Iris pigment epithelial cell (primary cell): ENCODE measurements around the gene TSGA10.
A peak's percentile ranks its signal among the peaks of the same experiment; 100 is the strongest.
"Not testable (repeated sequence)": the region's sequence is repeated elsewhere in the genome, so short reads cannot be mapped to it uniquely, and the experiment has no call there.

ENCODE experiments used
- DNase-seq: peaks from one replicate; pipeline ENCODE4 v3.0.0-alpha.2; 2011; ENCODE audit warnings: low read depth

Gene TSGA10

GRCh38 chr2:99154643-99155536 is at the start of gene TSGA10, which contains the start of gene LIPT1:
TSS of gene TSGA10 (minus strand) at chr2:99154942. CDS start at chr2:99109439, 45,503 bp downstream.
TSS of gene LIPT1 (plus strand) at chr2:99154967. CDS start at chr2:99161958, 6,991 bp downstream.
- DNase-seq, result peak; percentile 92

DNA sequence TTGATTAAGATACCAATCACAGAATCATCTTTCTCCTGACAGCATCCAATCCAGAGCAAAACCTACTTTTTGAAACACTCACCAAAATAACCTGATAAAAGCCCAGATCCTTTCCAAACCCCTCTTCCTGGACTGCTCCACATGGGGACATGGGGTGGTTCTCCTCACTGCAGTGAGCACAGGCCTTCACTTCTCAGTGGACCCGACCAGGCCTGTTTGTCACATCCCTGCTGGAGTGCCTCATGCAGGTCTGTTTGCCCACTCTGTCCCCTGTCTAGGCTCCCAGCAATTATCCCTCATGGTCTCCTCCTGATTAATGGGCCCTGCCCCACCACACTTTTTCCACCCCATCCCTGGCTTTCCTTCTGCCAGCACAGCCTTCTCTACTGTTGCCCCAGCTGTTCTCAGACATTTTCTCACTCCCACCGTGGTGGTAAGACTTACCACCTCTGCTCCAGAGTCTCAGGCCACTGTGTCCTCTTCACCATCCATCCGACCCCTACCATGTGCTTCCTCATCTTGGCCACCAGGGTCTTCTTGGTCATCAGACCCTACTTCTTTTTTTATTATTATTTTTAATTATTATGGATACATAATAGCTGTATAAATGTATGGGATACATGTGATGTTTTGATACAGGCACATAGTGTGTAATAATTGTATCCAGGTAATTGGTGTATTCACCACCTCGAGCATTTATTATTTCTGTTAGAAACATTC is 47.4 kb upstream of the TSGA10 start:
- no peak for DNase-seq

DNA sequence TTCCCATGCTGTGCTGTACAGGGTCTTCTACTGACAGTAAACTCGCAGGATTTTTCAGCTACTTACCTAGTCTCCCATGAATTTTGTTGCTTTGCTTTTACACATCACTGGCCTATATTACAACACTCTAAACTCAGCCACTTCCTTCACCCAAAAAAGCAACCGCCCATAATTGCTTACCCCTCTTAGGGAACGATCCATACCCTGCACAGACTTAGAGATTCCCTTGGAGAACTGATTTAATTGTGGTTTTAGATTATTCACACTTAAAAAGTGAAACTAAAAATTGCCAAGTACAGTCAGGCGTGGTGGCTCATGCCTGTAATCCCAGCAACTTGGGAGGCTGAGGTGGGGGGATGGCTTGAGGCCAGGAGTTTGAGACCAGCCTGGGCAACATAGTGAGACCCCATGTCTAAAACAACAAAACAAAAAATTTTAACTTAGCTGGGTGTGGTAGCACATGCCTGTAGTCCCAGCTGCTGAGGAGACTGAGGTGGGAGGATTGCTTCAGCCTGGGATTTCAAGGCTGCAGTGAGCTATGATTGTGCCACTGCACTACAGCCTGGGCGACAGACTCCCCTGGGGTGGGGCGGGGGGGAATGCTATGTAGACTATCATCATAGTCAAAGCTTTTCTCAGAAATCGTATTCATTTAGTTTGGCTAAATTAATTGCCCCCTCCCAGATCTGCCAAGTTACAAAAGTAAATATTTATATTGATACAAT is 45.5 kb upstream of the TSGA10 start:
- no peak for DNase-seq

DNA sequence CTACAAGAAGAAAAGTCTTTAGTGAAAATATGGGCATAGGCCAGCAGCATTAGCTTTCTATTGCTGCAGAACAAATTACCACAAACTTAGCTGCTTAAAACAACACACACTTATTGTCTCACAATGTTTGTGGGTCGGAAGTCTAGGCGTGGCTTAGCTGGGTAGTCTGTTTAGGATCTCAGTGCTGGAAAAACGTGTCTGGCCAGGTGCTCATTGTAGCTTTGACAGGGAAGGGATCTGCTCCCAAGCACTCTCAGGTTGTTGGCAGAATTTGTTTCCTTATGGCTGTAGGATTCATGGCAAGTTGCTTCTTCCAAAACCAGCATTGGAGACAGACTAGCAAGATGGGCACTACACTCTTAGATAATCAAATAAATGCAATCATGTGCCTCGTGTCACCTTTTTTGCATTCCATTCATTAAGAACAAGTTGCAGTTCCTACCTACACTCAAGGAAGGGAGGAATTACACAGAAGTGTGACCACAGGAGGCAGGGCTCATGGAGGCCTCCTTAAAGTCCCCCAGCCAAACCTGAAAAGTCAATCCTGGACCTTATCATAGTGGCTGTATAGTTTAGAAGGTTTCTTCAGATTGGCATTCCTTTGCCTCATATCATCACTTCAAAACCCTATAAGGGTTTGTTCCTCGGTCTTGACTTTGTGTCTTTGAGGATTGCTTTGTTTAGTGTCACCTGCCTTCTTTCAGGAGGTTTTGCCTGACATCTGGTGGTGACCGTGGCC is 43.5 kb upstream of the TSGA10 start:
- no peak for DNase-seq

- not testable (repeated sequence) for DNase-seq
Observed at GRCh38 chr2:99192364-99192763, 37.6 kb upstream of the TSGA10 start.

DNA sequence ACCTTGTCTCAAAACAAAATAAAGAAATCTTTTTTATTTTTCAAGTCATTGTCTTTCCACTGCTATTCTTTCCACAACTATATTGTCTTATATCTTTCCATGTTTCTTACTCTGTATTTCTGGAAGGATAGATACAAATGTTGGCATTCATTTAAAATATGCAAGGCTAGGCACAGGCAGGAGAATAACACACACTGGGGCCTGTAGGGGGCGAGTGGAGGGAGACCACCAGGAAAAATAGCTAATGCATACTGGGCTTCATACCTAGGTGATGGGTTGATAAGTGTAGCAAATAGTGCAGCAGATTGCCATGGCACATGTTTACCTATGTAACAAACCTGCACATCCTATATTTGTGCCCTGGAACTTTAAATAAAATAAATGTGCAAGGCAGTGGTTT is 35.8 kb upstream of the TSGA10 start:
- no peak for DNase-seq

DNA sequence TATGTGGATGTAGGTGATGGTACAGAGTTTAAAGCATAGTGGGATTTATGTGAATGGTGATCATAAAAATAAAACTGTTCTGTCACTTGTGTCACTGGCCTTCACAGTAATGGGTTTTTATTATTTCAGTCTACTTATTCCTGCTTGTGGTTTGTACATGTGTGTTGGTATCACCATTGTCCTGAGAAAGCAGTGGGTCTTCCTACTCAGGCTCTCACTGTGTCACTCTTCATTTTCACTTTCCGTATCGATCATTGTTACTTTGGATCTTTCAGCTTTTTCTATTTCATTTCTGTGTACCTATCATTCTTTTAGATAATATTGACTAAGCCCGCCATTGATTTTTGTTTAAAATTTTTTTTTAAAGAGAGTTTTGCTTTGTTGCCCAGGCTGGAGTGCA is 33.6 kb upstream of the TSGA10 start:
- no peak for DNase-seq

DNA sequence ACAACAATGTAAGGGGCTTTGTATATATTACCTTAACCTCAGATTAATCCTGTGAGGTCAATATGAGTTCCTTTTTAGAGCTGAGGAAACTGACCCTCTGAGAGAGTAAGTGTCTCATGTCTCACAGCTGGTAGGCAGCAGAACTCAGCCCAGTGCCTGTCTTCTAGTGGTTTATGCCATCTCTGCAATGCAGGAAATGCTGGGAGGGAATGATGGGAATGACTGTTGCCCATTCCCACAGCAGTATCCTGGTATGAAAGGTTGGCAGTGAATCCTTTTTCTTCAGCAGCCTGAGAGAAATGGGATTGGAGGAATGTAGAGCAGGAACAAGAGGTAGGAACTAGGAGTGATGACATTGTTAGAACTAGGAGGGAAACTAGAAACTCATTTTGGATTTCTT is 32.3 kb upstream of the TSGA10 start:
- no peak for DNase-seq

GRCh38 chr2:99184811-99185210 is 30.1 kb upstream of the TSGA10 start:
- no peak for DNase-seq

GRCh38 chr2:99183025-99183424 is 28.3 kb upstream of the TSGA10 start:
- peak; percentile 38 for DNase-seq

- DNase-seq, result peak; percentile 6
Observed at GRCh38 chr2:99181624-99182000, 26.9 kb upstream of the TSGA10 start.

DNA sequence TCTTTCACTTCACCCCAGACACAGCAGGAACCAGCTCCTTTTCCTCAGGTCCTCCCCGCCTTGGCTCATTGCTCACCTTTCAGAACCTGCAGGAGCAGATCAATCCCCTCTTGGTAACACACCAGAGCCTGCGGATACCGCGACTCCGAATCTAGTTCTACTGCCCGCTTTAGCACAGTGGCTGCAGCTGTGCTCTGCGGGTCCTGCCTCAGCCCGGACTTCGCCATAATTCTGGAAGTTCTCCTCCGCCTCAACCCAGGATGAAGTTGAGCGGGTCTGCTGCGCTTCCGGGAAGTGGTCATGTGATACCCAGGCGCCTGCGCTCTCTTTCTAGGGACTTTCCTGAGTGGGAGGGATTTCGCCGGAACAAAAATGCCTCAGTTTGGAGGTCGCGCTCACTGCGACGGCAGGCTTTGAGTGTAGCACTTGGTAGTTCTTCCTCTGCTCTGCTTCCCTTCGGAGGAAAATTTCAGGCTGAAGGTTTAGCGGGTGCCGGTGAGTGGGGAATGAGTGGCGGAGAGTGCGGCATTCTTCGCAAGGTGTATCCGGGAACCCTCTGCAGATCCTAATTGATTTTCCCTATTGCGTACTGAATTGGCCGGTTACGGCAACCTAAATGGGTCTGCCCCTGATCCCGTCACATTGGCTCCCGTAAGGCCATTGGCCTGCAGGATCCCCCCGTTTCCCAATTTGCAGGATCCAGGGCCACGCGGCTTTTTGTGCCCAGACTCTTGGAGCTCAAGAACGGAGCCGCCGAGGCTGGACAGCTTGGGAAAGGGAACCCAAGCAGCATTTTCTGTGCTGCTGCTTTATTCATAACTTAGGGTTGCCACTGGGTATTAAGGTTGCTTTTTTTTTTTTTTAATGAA is 26.2 kb upstream of the TSGA10 start, which contains the start of the genes MITD1 and MRPL30:
MITD1 (minus strand) TSS at position 304 of the 869 bp plus-strand sequence; CDS start at position 227, 77 bp downstream.
MRPL30 (plus strand) TSS at position 430 of the 869 bp plus-strand sequence. CDS start 5,020 bp downstream, outside the sequence.
- DNase-seq, result peak; percentile 96

DNA sequence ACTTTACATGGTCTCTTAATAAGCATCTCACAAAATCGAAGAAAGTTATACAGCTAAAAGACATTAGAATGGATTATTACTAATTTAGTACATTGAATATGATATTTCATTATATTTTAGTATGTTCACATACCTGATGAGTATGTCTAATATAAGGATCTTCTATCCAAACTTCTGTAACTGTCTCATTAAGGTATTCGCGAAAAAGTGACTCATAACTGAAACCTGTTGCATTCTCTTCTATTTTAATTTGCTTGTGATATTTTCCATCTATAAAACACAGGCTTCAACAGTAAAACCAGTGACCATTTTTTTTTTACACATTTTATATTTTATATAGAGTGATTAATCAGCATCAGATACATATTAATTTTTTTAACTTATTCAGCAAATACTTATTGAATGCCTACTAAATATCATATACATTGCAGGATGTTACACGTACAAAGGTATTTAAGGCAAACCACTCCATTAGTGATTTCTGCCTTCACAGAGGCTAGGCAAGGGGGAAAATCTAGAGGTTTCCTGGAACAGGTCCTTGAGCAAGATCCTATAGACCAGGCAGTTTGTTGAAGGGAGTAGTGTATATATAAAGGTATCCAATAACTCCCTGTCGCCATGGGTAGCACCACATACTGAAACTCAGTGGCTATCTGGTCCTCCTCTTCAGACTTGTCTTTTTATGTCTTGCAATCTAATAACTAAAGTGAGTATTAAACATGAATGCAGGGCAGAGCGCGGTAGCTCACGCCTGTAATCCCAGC is 16.8 kb upstream of the TSGA10 start:
- no peak for DNase-seq

DNA sequence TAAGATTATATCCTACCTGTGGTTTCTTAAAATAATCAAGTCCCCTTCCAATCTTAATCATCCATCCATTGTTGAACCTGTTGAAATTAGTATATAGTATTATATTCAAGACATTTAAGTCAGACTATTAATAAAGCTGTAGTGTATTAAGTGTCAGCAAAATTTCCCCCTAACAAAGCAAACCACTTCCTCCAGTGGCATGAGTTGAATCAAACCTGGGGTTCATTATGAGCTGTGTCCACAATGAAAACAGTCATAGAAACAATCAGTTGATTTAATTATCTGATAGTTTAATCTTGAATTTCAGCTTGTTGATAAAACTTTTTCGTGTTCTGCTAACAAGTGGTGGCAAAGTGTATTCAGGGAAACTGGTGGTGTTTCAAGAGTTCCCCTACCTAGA is 14.8 kb upstream of the TSGA10 start:
- DNase-seq, result no peak

- no peak for DNase-seq
Observed at GRCh38 chr2:99166218-99166617, 11.5 kb upstream of the TSGA10 start.

- no peak for DNase-seq
Observed at GRCh38 chr2:99159594-99159993, 4.9 kb upstream of the TSGA10 start.

- DNase-seq, result no peak
Observed at GRCh38 chr2:99158599-99158998, 3.9 kb upstream of the TSGA10 start.

- no peak for DNase-seq
Observed at GRCh38 chr2:99156891-99157290, 2.1 kb upstream of the TSGA10 start.

GRCh38 chr2:99153921-99154604 is 679 bp downstream of the TSGA10 start:
- peak; percentile 9 for DNase-seq
